Mesodermal cell (in vitro differentiated cells): Measurements from ENCODE around the gene TRIP6.

Experiments used
- H3K27ac ChIP-seq: 2 replicates; pipeline ENCODE4 v1.7.0; 2013; ENCODE audit warnings: mild to moderate bottlenecking, low read depth, low read length, moderate library complexity; ENCODE audit not compliant: severe bottlenecking
- H3K36me3 ChIP-seq: 2 replicates; pipeline ENCODE4 v1.7.1; 2013; ENCODE audit warnings: mild to moderate bottlenecking, low read length, moderate library complexity; ENCODE audit not compliant: control insufficient read depth, insufficient read depth
- H3K4me1 ChIP-seq: one replicate; pipeline ENCODE4 v1.7.1; 2013; ENCODE audit warnings: mild to moderate bottlenecking, low read length; ENCODE audit not compliant: insufficient read depth, control insufficient read depth, poor library complexity, severe bottlenecking
- H3K4me3 ChIP-seq: 2 replicates; pipeline ENCODE4 v1.7.0; 2013; ENCODE audit warnings: low read length, control low read depth, mild to moderate bottlenecking; ENCODE audit not compliant: insufficient read depth, poor library complexity, severe bottlenecking; ENCODE audit errors: extremely low read depth
- H3K9me3 ChIP-seq: 2 replicates; pipeline ENCODE4 v1.7.1; 2013; ENCODE audit warnings: mild to moderate bottlenecking, low read length, moderate library complexity; ENCODE audit not compliant: control insufficient read depth
- WGBS, 2 experiments: methylation state at CpG; one replicate each; pipeline ENCODE4 v1.1.5; 2013; ENCODE audit warnings: missing lambda C conversion rate in 2 of 2; ENCODE audit not compliant: insufficient coverage in 2 of 2; 5-methylcytosine and 5-hydroxymethylcytosine counted together

The TRIP6 gene

GRCh38 chr7:100861616-100861985 lies 5.6 kb upstream of the TRIP6 start:
- 98 to 100% methylated on average over 2 to 7 of the region's 14 CpGs for WGBS, 2 experiments
- peaks cover 5% of the 10 kb centered on the region for H3K4me1 ChIP-seq

GRCh38 chr7:100863406-100863950 lies 3.7 kb upstream of the TRIP6 start:
- WGBS, 2 experiments = 87 to 92% methylated on average over 9 of the region's 10 CpGs

More at GRCh38 chr7:100861616-100861985, 5.6 kb upstream of the TRIP6 start:
- Histone ChIP-seq H3K4me3 (no peak overlapping the region), H3K27ac (no peak overlapping the region), H3K36me3 (peaks cover 26% of the 10 kb centered on the region), H3K9me3 (no peaks in the 10 kb centered on the region)

DNA sequence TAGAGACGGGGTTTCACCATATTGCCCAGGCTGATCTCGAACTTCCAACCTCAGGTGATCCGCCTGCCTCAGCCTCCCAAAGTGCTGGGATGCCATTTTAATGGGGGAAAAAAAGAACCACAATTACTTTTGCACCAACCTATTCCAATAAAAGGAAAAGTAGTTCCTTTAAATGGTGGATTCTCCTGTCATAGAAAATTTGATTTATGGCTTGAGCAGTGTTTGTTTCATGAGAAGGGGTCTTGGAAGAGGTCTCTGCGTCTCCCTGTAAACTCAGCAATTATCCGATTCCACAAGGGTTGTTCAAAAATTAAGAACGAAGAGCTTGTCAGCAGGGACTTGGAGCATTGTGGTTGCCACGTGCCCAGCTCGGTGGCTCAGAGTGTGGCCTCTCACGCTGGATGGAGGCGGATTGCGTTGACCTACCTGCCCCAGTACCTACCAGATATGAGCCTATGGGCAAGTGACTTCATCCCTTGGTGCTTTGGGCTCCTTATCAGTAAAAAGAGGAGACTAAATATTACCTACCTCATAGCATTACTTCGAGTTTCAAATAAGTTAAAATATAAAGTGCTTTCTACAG lies 2.8 kb upstream of the TRIP6 start:
- H3K9me3 ChIP-seq = no peaks in the 10 kb centered on the region
- no peak overlapping the region for H3K27ac ChIP-seq
- peaks cover 26% of the 10 kb centered on the region for H3K36me3 ChIP-seq
- H3K4me3 ChIP-seq = no peak overlapping the region
- peaks cover 7% of the 10 kb centered on the region for H3K4me1 ChIP-seq
- 94 to 97% methylated on average over 5 to 8 of the region's 12 CpGs for WGBS, 2 experiments

More at GRCh38 chr7:100863406-100863950, 3.7 kb upstream of the TRIP6 start:
- Histone ChIP-seq H3K4me1 (peaks cover 2% of the 10 kb centered on the region), H3K27ac (no peak overlapping the region), H3K36me3 (peaks cover 22% of the 10 kb centered on the region), H3K4me3 (no peak overlapping the region), H3K9me3 (no peaks in the 10 kb centered on the region)

GRCh38 chr7:100865372-100865911 lies 1.7 kb upstream of the TRIP6 start:
- Histone ChIP-seq H3K4me1 (peaks cover 7% of the 10 kb centered on the region), H3K9me3 (no peaks in the 10 kb centered on the region), H3K27ac (no peak overlapping the region), H3K4me3 (no peak overlapping the region), H3K36me3 (peaks cover 28% of the 10 kb centered on the region)
- 86 to 91% methylated on average over 17 of the region's 17 CpGs for WGBS, 2 experiments

- WGBS, 2 experiments = 94 to 98% methylated on average over 31 to 38 of the region's 46 CpGs
Measured at GRCh38 chr7:100865938-100866728, 1.1 kb upstream of the TRIP6 start.

GRCh38 chr7:100866729-100867039 lies 503 bp upstream of the TRIP6 start:
- H3K27ac ChIP-seq = peak overlapping the region; percentile 90

More at GRCh38 chr7:100865938-100866728, 1.1 kb upstream of the TRIP6 start:
- Histone ChIP-seq H3K4me3 (peak overlapping the region; percentile 98), H3K27ac (no peak overlapping the region), H3K9me3 (no peaks in the 10 kb centered on the region), H3K4me1 (peaks cover 7% of the 10 kb centered on the region), H3K36me3 (peaks cover 28% of the 10 kb centered on the region)

GRCh38 chr7:100867776-100868485 lies 744 bp downstream of the TRIP6 start:
- 15 to 20% methylated on average over 17 to 24 of the region's 27 CpGs for WGBS, 2 experiments
- Histone ChIP-seq H3K4me1 (peaks cover 7% of the 10 kb centered on the region), H3K4me3 (peak overlapping the region; percentile 98), H3K9me3 (no peaks in the 10 kb centered on the region), H3K36me3 (peaks cover 34% of the 10 kb centered on the region), H3K27ac (peak overlapping the region; percentile 90)

More at GRCh38 chr7:100866729-100867039, 503 bp upstream of the TRIP6 start:
- Histone ChIP-seq H3K36me3 (peaks cover 28% of the 10 kb centered on the region), H3K4me1 (peaks cover 7% of the 10 kb centered on the region), H3K4me3 (peak overlapping the region; percentile 98), H3K9me3 (no peaks in the 10 kb centered on the region)
- 86 to 88% methylated on average over 1 to 3 of the region's 5 CpGs for WGBS, 2 experiments

DNA sequence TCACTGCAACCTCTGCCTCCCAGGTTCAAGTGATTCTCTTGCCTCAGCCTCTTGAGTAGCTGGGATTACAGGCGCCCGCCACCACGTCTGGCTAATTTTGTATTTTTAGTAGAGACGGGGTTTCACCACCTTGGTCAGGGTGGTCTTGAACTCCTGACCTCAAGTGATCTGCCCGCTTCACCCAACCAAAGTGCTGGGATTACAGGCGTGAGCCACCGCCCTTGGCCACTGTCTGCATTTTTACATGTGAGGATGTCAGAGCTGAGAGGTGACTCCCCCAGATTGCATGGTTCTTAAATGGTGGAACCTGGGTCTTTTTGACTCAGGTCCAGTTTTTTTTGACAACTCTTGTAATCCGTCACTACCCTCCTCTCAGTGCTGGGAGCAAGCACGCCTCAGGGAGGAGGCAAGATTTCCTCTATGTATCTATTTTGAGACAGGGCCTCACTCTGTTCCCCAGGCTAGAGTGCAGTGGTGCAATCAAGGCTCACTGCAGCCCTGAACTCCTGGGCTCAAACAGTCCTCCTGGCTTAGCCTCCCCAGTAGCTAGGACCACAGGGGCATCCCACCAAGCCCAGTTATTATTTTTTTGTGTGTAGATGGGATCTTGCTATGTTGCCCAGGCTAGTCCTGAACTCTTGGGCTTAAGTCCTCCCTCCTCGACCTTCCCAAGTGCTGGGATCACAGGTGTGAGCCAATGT lies 6.6 kb downstream of the TRIP6 start:
- Histone ChIP-seq H3K4me3 (no peak overlapping the region), H3K9me3 (no peaks in the 10 kb centered on the region), H3K27ac (peak overlapping the region; percentile 88), H3K4me1 (peaks cover 18% of the 10 kb centered on the region), H3K36me3 (peaks cover 77% of the 10 kb centered on the region)
- WGBS, 2 experiments = 83 to 91% methylated on average over 9 to 10 of the region's 10 CpGs

GRCh38 chr7:100874300-100874576 lies 7.1 kb downstream of the TRIP6 start:
- WGBS, 2 experiments = 80 to 94% methylated on average over 8 of the region's 8 CpGs
- peak overlapping the region; percentile 100 for H3K4me3 ChIP-seq
- H3K36me3 ChIP-seq = peaks cover 81% of the 10 kb centered on the region

More at GRCh38 chr7:100874300-100874576, 7.1 kb downstream of the TRIP6 start:
- Histone ChIP-seq H3K27ac (peak overlapping the region; percentile 88), H3K9me3 (no peaks in the 10 kb centered on the region), H3K4me1 (peaks cover 18% of the 10 kb centered on the region)
